GM08714 (cell line): Measurements from ENCODE around the gene PRKD1.

Experiments
- H3K4me3 ChIP-seq: fragments of 200-500 bp; sonication (Bioruptor generic); 2 replicates; pipeline ENCODE4 v1.5.1; 2014; ENCODE audit warnings: mild to moderate bottlenecking, low read length, inconsistent platforms
- ZNF274 ChIP-seq: IDR thresholded peaks from 2 replicates; pipeline ENCODE4 v1.6.1; 2012; ENCODE audit warnings: mild to moderate bottlenecking, low read depth, low read length

The PRKD1 gene

DNA sequence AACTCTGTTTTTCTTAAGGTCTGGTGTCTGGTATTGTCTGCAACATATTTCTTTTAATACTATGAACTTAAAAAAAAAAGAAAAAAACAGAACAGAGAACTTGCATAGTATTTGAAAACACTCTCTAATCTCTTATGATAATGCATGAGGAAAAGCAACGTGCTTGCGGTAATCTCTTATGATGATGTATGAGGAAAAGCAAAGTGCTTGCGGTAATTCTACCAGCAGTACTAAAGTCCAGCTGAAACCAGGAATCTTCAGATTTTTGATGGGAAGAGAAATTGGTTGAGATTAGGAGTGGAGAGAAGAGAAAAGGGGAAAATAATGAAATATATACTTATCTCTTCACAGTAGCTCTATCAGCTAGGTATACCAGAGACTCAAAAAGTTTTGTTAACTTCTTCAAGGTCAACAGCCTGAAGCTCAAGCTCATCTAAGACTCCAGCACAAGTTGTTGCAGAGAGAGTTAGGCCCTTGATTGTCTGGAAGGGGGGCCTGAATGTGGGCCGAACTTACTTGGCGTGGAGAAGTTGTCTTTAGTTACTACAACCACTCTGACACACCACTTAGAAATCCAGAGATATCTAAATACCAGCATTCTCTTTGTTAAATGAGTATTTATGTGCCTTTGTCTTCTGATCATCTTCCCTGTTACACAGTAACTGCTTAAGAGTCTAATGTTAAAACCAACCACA, 240.4 kb downstream of the PRKD1 start:
- TF ChIP-seq ZNF274: no peak
- no peak overlapping the region for H3K4me3 ChIP-seq

DNA sequence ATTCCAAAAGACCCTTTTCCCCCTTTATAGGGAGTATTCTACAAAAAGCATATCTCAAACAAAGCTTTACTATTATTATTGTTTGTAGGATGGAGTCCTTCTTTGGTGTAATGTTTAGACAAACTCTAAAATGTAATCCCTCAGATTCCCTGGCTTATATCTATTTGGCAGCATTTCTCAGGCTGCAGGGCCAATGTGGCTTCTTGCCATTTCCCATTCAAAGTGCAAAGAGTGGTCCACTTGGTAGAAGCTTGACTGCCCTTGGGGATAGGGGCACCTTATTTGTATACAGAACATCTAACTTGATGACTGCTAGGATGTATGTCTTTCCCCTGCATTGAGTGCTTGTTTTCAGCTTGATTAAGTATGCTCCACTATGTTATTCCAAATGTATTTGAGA, 242.7 kb downstream of the PRKD1 start:
- H3K4me3 ChIP-seq: no peak overlapping the region
- no peak for TF ChIP-seq ZNF274

DNA sequence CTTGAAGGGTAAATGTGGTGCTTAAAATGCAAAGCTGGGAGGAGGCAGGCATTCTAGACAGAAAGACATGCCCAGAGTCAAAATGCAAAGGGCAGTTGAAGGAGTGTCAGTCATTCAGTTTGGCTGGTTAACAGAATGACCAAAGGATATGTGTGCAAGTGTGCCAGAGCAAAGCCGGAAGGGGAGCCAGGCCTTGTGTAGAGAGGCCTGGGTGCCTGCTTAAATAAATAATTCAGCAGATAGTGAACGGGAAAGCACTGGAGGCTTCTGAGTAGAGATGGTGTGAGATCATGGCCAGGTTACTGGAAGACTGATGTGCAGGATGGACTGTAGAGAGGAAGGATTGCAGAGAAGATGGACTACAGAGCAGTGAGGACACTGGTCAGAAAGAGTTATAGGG, 244.9 kb downstream of the PRKD1 start:
- no peak overlapping the region for H3K4me3 ChIP-seq
- TF ChIP-seq ZNF274: no peak

DNA sequence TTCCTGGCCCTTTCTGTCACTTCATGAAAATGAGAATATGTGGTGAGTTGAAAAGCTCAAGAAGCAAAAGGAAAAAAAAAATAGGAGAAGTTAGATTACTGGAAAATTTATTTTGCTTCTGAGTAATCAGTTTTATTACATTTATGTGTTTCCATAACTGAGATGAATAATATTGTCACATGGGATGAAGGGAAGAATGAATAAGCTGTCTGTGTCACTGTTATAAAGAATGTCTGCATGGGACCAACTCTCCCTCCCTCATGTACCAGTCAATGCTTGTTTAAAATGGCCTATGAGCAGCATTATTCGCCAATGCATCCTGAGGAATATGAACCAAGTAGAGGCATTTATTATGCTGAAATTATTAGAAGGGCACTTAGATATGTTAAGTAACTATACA, 246.3 kb downstream of the PRKD1 start:
- H3K4me3 ChIP-seq: no peak overlapping the region
- no peak for TF ChIP-seq ZNF274

DNA sequence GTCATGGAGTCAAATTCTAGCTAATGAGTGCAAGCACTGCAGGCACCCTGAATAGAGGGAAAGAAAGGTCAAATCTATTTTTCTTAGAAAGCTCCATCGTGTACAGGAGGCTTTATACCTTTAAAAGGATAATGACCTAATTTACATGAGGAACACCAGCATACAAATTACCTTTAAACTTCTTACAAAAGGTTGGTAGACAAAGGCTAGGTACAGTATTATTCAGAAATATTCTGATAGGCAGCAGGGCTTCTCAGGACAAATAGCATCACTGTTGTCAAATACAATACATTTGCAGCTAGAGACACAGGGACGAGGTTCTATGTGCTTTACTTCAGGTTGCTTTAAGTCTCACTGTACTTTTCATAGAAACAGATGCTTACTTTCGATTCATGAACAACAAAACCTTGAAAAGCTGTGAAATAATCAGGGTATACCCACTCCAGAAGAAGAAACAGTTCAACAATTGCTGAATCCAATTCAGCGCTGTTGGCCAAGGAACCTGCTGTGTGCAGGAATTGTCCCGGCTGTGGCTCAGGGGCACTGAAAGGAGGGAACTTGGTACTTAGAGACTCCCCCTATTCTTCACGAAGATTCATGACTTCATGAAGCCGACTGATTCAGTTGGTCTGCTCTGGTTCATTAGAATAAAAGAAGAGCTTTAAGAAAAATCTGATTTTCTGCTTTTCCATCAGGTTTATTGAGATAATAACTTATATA, 252.9 kb downstream of the PRKD1 start:
- no peak for TF ChIP-seq ZNF274
- no peak overlapping the region for H3K4me3 ChIP-seq

DNA sequence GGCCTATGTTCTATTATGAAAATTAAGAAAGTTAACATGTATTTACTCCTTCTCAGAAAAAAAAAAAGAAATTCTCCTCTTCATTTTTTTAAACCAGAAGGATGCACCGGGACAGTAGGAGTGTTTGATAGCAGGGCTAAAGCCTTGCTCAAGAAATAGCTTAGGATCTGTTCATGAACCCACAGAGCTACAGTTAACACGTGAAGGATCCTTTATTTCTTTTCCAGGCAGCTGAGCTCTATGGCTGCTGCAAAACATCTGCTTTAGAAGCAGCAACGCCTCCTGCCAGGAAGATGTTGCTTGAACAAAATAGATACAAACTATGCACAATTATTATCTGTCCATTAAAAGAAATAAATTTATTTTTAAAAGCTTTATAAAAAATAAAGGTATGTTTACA, 254.8 kb downstream of the PRKD1 start:
- TF ChIP-seq ZNF274: no peak
- H3K4me3 ChIP-seq: no peak overlapping the region

DNA sequence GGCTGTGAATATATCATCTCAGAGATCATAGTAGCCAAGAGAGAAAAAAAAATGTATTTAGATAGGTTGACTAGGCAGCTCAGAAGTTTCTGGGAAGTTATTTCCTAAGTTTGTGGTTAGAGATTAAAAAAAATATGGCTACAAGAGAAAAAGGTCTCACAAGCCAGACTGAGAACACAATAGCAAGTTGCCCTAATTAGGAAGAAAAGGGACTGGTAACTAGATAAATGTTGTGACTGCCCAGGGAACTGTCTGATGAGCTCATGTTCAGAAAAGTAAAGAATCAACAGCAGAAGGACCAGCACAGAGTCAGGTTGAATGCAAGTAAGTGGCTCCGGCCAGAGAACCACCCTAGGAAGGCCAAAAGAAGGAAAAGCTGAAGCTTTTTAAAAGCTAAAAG, 256.6 kb downstream of the PRKD1 start:
- no peak overlapping the region for H3K4me3 ChIP-seq
- no peak for TF ChIP-seq ZNF274

DNA sequence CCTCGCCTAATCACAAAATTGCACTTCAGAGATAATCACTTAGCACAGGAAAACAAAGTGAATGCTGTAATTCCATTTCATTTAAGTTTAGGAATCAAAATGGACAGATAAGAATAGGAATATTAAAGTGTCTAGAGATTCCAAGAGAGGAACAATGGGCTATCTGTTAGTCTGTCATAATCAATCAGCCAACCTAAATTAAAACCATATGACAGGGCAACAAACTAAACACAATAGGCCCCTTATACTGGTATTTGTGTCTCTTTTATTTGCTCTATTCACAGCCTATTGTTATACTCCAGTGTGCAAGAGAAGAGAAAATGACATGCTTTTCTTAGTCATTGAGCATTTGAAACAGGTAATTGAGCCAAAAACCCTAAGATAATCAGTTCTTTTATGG, 259.4 kb downstream of the PRKD1 start:
- no peak overlapping the region for H3K4me3 ChIP-seq
- TF ChIP-seq ZNF274: no peak

DNA sequence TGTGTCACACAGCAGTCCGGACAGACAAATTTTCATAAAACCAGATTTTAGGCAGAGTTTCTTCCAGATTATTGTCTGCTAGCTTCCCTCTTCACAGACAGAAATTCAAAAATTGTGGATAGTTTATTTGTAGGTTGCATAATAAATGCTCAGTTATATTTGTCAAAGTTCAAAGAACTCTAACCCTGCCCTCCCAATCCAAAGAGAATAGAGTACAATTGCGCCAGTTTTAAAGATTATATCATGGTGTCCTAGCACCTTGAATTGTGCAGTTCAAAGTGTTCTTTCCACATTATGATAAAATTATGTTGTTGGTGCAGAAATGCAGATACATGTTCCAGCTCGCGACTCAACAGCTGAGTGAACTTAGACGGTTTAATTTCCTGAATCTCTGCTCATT, 263.1 kb downstream of the PRKD1 start:
- TF ChIP-seq ZNF274: no peak
- no peak overlapping the region for H3K4me3 ChIP-seq

DNA sequence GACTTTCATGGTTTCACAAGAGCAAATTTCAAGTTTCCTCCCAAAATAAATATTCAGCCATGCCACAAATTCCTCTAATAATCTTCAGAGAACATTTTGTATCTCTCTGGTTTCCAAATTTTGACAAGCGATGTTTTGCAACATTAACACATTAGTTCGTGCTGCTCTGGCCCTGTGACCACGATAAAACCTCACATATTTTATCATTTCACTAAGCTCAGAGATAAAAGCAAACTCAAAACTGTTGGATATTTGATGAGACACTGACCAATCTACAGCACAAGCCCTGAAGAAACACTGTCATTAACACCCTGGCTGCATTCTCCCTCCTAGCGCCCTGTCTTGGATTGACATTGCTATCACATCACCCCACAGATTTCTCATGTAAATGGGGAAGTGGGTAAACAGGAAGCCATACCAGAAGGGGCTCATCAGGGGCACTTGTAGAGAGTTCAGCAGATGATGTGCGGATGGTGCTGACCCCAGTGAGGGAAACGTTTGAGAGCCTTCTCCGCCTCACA, 264.3 kb downstream of the PRKD1 start:
- TF ChIP-seq ZNF274: no peak
- H3K4me3 ChIP-seq: no peak overlapping the region

DNA sequence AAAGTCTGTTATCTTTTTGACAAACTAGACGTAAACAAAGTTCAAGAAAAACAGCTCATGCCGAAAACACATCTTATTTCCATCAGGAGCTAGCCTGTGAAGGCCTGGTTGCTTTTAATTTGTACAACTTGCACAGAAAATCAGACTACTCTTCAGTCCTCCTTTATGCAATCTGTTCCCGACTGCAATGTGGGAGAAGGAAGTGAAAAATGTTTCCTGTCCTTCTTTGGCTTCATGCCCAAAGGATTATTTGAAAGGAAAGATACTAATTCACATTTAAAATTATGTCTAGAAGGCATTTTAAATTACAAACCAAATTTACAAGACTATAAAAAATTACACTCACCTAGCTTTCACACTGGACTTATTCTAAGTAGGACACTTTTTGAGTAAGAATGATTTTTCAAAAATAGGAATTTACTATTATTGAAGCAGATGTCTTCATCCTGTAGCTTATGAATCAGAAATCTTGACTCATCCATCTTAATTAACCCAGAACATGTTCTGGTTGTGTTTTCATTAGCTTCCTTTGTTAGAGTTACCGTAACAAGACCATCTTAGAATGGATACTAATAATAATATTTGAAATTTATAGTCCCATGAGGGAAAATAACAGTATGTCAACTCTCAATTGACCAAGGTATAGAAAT, 272.6 kb downstream of the PRKD1 start:
- no peak for TF ChIP-seq ZNF274
- no peak overlapping the region for H3K4me3 ChIP-seq

DNA sequence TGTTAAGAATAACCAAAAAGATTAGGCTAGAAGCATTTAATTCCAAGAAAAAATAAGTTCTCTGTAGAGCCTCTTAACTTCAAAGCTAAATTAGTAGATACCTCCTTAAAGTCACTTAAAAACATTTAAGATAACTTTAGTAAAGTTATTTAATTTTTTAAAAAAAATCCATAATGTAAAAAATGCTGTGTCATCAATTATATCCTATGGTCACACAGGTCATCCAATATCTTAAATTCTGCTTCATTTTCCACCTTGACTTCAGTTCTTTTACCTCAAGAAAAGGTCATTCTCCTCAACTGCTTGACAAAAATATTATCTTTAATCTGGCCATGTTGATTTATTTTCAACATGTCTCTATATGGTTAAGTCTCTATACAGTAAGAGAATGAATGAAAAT, 274.3 kb downstream of the PRKD1 start:
- no peak overlapping the region for H3K4me3 ChIP-seq

DNA sequence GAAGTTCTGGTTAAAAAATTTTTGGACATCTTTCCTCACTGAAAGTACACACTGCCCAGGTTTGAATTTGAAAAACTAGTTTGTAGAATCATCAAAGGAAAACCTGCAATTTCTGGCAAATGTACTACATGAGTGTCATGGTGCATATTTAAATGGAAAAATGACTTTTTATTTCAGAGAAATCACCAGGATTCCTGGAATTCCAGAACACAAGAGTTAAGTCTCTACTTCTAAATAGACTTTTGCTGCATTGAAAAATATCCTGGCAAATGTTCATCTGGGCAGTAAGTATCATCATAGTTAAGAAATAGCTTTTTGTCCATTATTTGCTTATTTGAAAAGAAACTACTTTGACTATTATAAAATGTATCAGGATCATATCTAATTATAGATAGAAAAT, 275.1 kb downstream of the PRKD1 start:
- no peak overlapping the region for H3K4me3 ChIP-seq
- no peak for TF ChIP-seq ZNF274

More for the DNA sequence above, 274.3 kb downstream of the PRKD1 start:
- no peak for TF ChIP-seq ZNF274

DNA sequence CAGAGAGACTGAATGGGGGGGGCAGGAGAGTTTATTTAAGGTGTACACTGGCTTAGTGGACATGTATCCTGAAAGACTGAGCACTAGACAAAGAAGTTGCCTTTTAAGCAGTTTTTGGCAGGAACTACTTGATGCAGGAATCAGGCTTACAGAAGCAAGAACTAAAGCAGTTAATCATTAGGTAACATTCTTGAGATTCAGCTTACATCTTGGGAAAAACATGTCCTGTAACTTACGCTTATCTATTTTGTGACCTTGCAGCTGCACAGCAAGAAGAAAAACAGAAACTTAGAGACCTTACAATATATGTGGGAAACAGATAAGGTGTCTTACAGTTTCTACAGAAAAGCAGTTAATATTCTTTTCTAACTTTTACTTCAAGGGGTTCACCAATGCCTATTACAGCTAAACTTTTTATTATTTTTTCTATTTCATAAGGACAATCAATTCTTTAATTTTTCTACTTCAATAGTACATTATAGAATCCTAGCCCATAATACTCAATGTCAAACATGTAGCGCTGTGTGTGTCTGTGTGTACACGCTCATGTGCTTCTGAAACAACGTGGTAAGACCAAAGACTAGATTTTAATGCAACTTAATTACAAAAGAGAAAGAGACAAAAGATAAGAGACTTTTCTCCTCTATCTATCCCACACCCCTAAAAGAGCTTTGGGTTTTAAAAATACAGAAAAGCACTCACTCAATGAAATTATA, 276.9 kb downstream of the PRKD1 start:
- no peak overlapping the region for H3K4me3 ChIP-seq
- no peak for TF ChIP-seq ZNF274

DNA sequence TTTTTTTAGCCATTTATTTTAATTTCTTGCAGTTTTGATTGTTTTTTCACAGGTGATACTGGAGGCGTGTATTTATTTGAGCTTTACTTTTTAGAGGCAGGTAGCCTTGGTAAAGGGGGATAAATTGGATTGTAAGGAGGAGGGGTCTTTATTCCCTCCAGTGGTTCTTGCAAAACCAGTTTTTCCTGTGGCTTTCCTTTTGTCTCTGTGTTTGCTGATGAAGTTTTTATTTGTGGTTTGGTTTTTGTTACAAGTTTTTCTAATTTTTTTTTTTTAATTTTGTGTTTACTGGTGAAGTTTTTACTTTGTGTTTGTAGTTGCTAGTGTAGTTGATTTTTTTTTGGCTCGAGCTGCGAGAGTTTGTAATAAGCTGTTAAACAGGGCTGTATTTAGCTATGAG, 278.5 kb downstream of the PRKD1 start:
- no peak for TF ChIP-seq ZNF274
- H3K4me3 ChIP-seq: no peak overlapping the region
